ENCODE results near the gene CDH23.
A peak's percentile ranks its signal among the peaks of the same experiment; 100 is the strongest.

Gene CDH23

DNA sequence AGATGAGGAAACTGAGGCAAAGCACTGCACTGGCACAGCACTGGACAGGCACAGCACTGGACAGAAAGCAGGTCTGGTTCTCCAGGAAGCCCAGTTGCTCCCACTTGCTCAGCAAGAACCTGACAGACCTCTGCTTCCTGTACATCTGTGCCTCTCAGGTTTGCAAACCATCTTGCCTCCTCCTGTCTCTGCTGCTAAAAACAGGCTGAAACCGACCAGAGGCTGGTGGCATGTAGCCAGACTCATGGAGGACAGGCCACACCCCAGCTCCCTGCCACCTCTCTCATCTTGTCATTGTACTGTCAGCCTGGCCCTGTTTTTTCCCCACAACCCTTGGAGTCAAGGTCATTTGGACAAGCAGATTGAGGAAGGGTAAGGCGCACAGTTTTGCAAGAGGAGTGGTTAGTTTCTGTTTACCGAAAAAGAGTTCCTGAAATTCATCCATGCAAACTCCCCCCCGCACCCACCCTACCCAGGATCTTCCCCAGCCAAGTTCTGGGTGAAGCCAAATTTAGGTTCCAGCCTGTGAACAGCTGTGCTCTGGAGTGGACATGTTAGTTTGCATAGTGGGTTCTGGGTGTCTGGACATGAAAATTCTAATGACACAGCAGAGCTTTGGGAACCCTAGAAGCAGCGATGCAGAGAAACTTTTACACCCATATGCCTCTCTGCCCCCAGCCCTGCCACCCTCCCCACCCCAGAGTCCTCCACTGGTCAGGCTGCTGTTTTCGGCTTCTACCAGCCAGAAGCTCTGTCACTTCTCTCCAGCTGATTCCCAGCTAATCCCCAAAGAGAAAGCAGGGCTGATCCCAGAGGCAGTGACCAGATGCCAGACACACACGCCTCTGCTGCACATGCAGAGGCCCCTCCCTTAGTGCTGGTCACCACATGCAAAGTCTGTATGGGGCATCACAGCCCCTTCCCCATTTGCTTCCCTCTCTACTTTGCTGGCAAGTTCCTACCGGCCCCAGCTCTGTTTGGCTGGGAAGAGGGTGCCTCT, 331.3 kb downstream of the CDH23 start:
- peak in 3 of 14 donors; percentile 17 to 58 (median 31) for DNase-seq

GRCh38 chr10:71729161-71729636, 332.5 kb downstream of the CDH23 start:
- DNase-seq, result peak in 1 of 14 donors; percentile 47

GRCh38 chr10:71731791-71732190, 335.1 kb downstream of the CDH23 start:
- no peak for DNase-seq

DNA sequence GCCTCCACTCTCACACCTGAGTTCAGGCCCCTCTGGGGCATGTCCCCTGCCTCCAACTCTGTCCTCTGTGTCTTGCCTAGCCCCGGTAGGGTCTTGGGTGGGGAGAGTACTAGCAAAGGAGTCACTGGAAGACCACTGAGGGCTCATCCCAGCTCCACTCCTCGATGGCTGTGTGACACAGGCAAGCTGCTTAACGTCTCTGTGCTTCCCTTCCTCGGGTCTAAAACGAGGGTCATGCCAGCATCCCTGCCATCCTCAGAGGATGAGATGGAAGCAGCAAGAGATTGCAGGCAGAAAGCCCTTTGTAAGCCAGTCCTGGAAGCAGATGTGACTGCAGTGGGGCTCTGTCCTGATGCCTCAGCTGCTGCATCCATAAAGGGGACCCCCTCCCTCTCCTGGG, 338.1 kb downstream of the CDH23 start:
- no peak for DNase-seq

GRCh38 chr10:71735709-71736569, 339.2 kb downstream of the CDH23 start:
- peak in 1 of 14 donors; percentile 33 for DNase-seq

DNA sequence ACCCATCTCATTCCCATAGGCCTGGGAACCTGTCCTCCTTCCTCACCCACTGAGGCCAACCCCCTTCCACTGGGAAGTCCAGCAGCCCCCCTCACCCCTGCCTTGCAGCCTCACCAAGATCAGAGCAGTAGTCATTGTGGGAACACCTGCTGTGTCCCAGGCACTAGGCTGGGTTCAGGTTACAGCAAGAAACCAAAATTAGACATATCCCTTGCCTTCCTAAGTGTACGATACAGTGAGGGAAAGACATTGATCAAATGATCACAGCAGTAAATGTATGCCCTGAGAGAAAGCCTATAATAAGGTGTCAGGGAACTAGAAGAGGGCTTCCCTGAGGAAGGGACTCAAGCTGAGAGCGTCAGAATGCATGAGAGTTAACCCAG, 339.8 kb downstream of the CDH23 start:
- no peak for DNase-seq

DNA sequence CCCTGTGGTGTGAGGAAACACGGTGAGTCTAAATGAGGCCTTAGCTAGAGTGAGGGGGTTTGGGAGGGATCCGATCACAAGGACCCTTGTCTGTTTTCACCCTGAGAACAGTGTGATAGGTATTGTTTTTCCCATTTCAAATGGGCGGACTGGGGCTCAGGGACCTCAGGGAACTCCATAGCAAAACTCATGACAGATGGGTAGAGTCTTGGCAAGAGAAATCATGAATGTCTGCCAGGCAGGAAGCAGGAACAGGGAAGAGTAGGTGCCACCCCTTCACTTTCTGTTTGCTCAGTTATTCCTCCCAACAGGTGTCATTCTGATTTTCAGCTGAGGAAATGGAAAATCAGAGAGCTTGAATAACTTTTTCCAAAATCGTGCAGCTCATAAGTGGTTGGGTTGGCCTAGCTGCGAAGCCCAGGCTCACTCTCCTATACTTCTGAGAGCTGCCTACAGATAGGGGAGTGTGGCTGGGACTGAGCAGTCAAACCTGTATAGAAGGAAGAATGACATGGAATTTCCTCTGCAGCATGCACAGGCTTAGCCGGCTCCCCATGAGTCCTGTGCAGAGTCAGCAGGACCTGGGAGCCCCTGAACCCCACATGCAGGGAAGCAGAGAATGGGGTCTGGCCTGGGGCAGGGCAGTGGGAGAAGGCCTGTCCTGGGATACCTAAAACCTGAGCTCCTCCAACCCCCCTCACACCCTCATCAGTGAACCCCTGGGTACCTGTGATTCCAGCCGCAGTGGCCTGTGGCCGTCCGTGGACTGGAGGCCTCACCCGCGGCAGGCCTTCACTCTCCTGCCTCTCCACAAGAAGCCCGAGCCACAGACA, 340.5 kb downstream of the CDH23 start:
- DNase-seq, result peak in 1 of 14 donors; percentile 85

DNA sequence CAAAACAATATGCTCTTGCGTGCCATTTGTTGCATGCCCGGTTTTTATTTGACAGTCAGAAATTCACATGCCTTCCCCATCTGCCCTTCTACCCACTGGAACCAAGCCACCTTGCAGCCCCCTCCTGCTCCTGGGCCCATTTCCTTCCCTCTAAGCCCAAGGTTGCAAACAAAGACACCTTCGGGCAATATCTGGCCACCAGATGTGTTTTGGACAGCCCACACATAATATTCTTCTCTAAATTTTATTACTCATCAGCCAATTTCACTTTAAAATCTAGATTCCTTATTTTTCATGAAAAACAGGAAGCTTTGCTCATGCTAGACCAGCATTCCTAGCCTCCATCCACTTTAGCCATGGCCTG, 341.1 kb downstream of the CDH23 start:
- DNase-seq, result no peak

DNA sequence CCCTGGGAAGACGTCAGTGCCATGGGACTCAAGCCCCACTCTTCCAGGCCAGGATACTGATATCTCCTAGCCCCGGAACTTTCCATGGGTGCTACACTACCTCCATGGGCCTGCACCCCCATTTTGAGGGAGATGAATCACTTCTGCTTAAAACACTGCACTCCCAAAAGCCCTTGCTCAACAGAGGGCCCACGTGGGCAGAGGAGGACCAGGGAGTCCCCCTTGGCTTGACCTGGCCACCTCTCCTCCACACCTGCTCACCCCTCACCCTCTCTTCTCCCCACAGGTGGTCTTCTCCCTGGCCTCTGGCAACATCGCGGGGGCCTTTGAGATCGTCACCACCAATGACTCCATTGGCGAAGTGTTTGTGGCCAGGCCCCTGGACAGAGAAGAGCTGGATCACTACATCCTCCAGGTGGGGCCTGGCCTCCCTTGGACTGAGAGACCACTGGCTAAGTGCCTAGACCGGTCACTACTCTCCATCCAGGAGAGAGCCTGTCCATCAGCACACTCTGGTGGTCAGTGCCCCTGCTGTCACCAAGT, 342.7 kb downstream of the CDH23 start:
- no peak for DNase-seq

DNA sequence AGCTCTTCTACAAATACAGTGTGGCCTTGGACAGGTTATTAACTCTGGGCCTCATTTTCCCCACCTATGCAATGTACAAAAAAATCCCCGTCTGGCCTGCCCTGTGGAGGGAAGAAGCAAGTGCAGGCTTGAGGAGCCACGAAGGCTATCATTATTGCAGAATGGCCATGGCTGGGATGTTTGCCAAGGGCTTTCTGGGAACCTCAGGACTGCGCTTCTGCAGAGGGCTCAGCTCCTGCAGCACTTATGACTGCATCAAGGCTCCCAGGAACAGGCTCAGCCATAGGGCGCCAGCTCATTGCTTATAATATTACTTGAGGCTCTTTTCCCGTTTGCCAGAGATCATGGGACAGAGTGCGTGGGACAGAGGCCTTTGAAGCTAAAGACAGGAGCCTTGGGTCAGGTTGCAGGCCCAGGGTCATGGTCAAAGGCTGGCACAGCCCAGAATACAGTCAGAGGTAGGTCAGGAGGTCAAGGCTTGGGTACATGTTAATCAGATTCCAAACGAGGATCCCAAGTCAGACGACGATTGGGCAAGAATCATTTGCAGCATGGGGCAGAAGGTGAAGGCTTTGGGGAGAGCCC, 343.4 kb downstream of the CDH23 start:
- peak in 2 of 14 donors; percentile 14 to 51 for DNase-seq

GRCh38 chr10:71741029-71741428, 344.3 kb downstream of the CDH23 start:
- DNase-seq, result no peak

GRCh38 chr10:71741671-71742070, 345.0 kb downstream of the CDH23 start:
- no peak for DNase-seq

DNA sequence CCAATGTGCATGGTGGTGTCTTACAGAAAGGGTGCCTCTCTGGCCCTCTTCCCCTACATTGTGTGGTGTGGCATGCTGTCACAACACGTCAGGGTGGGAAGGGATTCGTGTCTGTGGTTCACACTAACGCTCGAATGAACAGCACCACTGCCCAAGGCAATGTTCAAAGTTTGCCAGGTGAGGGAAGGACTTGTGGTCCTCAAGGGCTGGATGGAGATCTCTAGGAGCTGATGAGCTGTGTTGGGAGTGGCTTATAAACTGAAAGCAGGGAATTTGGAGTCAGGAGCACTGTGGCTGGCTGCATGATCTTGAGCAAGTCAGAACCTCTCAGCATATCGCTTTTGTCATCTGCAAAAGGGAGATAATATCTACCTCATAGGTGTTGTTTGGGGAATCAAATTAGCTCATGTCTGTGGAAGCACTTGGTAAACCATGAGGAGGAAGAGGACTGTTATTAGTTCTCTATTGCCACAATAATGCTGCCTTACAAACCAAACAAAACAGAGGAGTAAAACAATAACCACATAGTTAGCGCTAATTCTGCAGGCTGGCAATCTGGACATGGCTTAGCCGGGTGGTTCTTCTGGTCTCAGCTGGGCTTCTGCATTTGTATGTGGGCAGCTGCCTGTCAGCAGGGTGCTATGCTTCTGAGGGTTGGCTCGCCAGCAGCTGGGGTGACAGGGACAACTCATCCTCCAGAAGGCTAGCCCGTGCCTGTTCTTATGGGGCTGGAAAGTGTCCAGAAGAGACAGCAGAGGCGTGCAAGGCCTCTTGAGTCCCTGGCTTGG, 345.8 kb downstream of the CDH23 start:
- no peak for DNase-seq

GRCh38 chr10:71743089-71743838, 346.5 kb downstream of the CDH23 start:
- DNase-seq, result no peak

GRCh38 chr10:71743866-71744265, 347.1 kb downstream of the CDH23 start:
- DNase-seq, result no peak

- DNase-seq, result no peak
Observed at GRCh38 chr10:71744897-71745663, 348.4 kb downstream of the CDH23 start.

DNA sequence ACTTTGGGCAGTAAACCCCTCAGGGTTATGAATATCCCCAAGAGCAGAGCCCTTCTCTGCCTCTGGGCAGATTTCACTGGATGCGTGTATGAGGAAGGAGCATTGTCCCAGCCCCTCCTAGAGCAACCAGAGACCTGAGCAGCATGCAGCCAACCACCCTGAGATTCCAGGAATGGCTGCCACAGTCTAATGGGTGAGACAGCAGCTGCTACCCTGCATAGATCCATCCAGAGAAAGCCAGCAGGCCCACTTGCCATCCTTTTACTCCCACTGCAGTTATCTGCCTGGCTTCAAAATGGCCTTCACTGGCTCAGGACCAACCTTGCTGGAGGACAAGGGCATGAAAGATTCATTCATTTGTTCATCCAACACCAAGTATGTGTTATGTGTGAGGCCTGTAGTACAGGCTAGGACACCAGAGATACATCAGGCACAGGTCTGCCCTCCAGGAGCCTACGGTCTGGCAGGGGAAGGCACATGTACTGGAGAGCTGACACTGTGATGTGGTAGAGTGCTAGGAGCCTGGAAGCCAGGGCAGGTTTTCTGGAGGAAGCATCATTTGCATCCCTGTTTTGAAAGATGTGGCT, 349.0 kb downstream of the CDH23 start:
- no peak for DNase-seq

- DNase-seq, result no peak
Observed at GRCh38 chr10:71746344-71747037, 349.8 kb downstream of the CDH23 start.

All from C1 segment of cervical spinal cord (tissue), 14 donors.